IPS-11a (cell line): Measurements from ENCODE around the gene GMDS.

Experiments
- H3K4me3 ChIP-seq: one replicate; pipeline ENCODE4 v1.5.1; 2013; ENCODE audit warnings: low read depth, low read length, control low read depth

GMDS gene

DNA sequence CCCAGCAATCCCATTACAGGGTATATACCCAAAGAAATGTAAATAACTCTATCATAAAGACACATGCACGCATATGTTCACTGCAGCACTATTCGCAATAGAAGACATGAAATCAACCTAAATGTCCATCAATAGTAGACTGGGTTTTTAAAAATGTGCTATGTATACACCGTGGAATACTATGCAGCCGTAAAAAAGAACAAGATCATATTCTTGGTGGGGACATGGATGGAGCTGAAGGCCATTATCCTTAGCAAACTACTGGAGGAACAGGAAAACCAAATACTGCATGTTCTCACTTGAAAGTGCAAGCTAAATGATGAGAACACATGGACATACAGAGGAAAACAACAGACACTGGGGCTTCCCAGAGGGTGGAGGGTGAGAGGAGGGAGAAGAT, 201.2 kb downstream of the GMDS start:
- no peak overlapping the region for H3K4me3 ChIP-seq

DNA sequence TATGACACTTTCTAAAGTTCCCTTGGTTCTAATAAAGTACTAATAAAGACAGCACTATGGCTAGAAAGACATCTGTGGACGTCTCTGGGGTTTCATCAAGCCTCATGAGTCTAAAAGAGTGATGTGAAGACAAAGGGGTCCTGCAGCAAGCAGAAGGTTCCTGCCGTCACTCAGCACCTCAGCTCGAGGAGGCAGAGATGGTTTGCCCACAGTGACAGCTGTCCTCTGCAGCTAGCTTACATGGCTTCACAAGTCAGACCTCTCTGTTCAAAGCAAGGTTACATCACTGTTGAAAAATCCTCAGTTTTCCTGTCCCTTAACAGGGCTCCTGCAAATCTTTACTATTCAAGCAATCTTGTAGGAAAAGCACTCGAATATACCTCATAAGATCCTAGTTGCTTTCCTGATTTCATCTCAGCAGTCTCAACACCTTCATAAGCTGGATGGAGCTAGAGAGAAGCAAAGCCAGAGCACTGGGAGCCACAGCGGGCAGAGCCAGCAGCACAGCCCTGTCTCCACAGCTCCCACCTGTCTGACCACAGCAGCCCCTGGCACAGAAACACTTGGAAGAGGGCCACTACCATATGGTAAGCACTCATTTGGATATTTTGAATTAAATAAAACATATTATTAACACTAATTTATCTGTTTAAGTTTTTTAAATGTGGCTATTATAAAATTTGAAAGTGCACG, 202.3 kb downstream of the GMDS start:
- no peak overlapping the region for H3K4me3 ChIP-seq

DNA sequence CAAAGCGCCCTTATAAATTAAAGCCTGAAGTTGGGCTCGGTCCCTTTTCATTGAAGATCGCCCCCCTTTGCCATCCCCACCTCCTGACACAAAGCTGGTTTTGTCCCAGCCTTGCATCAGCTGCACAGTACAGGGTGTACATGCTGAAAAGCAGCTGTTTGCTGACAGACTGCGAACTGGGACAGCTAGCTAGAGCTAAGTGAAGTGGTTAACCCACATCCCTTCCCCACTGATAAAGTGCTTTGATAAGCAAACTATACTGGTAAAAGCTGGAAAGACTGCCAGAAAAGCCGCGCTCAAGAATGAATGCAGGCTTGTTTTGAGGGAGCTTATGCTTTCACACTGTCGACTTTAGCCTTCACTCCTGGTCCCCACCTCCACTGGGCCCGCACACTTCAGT, 207.3 kb downstream of the GMDS start:
- no peak overlapping the region for H3K4me3 ChIP-seq

DNA sequence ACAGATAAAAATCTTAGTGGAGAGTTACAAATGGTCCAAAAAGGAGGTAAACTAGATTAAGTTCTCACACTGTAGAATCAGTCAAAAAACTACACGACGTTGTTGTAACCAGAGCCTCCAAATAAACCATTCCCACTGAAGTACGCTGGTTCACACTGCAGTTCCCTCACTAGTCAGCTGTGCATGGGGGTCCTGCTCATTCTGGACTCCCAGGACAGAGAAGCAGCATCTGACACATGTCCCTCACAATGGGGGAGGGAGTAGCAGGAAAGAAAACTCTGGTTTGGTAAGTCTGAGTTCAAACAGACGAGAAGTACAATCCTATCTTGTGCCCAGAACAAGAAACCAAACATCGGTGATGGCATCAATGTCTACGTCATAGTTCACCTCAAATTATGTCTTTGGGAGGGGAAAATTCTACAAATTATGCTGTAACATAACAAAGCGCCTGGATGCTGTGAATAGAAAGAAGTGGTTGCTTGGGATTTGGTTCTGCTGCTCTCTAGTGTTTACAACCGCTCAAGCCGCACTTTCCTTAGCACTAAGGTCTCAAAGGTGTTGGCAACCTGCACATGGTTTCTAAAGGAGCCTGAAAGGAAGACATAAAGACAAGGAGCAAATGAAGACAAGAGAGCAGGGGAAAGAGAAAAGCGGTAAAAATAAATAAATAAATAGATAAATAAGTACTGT, 208.0 kb downstream of the GMDS start:
- no peak overlapping the region for H3K4me3 ChIP-seq

DNA sequence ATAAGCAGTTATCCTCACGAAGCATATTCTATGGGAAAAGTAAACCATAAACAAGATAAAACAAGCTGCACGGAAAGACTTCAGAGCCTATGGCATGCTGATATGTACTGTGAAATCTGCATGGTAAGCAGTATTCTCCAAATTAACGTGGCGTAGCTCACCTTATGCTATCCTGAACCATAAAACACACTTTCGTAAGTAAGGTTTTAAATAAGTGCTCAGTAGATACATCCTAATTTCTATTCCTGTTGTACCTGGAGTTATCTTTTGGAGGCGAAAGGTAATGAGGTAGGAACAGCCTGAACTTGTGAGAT, 208.7 kb downstream of the GMDS start:
- H3K4me3 ChIP-seq: no peak overlapping the region

DNA sequence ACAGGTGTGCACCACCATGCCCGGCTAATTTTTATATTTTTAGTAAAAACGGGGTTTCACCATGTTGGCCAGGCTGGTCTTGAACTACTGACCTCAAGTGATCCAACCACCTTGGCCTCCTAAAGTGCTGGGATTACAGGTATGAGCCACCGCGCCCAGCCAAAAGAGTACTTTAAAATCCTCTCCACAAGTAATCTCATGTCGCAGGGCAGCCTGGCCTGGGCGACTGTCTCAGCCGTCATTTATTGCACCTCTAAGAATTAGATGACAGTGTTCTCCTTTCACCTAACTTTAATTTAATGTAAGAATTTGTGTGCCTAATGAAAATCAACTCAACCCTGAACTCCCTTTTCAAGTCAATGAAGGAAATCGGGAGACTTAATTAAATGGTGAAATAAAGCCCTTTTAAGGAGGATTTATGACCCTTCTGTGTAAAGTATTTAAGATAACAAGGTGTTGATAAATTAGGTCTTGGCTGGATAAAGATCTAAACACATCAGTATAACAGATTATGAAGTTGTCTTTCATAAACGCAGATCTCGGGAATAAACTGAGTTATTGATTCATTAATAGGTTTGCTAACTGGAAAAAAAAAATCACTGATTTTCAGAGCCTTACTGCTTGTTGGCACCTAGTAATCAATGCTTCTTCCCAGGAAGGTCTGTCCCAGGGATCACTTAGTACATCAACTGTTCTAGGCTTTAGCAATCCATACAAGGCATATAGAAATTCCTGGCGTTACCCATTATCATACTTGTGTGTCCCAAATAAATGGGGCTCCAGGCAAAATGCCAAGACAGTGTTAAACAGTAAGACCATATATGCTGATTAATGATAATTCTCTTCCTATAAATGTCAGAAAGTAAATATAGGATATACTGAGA, 209.3 kb downstream of the GMDS start:
- no peak overlapping the region for H3K4me3 ChIP-seq

DNA sequence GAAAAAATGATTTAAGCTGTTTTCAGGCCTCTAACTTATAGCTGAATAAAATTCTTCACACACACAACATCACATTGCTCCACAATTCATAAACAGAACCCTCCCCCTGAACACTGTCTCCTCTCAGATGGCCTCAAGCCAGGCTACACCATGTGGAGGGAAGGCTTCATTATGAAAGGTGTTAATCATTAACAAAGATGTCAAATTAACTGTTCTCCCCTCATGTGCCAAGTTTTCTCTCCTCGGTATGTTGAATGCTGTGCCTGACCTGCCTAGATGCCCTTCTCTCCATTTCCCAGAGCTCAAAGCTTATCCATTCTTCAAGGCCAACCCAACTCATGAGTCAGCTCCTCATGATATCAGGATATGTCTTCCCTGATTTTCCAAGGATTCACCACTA, 210.4 kb downstream of the GMDS start:
- H3K4me3 ChIP-seq: no peak overlapping the region

DNA sequence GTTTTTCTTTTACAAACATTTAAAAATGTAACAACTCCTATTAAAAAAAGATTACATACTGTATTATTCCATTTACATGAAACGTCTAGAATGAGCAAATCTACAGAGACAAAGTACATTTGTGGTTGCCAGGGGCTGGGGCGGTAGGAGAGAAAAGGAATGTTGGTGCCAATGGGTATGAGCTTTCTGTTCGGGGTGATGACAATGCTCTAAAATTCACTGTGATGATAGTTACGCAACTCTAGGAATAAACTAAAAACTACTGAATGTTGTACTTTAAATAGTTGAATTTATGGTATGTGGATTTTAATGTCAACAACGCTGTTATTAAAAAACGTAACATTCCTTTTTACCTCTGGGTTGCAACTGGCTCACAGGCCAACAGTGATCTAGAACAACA, 211.1 kb downstream of the GMDS start:
- H3K4me3 ChIP-seq: no peak overlapping the region

DNA sequence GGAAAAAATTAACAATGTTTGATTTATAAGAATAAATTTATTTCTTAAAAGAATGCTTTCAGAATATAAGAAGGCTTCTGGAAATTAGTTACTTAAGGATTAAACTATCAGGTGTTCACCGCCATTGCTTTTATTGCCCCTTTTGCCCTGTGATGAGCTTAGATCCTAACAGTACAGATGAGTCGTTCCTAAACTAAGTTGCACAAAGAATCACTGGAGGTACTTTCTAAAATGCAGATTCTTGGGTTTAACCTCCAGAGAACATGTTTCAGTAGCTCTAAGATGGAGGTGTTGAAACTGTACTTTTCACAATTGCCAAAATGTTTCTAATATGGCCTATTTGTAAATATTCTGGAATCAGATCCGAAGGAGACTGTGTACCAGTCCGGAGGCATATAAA, 211.9 kb downstream of the GMDS start:
- no peak overlapping the region for H3K4me3 ChIP-seq

DNA sequence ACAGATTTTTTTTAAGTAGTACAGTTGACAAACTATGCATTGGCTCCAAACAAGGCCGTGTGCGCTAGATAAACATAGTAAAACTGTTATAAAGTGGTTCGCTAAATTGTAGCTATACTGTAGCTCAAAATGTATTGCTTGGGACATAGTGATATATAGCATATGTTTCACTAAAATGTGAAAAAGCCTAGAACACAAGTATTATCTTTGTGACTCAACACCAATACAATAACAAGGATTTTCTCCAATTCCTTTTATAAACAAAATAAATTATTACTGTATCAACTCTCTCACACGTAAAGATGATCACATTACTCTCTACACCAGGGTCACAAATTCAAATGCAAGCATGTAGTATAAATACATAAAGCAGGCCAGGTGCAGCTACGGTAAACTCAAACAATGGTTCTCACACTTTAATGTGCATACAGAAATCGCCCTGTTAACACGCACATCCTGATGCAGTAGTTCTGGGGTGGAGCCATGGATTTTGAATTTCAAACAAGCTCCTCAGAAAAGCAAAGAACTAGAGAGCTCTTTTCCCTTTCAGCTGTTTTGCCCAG, 214.6 kb downstream of the GMDS start:
- H3K4me3 ChIP-seq: no peak overlapping the region

DNA sequence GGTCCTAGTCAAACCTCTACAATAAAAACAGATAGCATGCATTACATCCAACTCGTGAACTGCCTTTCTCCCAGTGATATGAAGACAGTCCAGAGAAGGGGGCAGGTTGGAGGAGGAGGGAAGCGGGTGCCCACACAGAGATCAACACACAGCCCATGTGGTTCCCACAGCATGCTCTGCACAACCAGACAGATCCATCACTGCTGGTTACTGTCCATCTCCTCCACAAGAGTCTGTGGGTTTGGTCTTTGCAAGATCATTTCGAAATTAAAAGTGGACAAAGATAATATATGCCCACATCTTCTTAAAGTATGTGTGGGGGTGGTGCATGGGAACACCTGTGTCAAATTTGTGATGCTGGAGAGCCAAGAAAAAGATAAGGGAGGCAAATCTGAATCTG, 215.5 kb downstream of the GMDS start:
- no peak overlapping the region for H3K4me3 ChIP-seq

DNA sequence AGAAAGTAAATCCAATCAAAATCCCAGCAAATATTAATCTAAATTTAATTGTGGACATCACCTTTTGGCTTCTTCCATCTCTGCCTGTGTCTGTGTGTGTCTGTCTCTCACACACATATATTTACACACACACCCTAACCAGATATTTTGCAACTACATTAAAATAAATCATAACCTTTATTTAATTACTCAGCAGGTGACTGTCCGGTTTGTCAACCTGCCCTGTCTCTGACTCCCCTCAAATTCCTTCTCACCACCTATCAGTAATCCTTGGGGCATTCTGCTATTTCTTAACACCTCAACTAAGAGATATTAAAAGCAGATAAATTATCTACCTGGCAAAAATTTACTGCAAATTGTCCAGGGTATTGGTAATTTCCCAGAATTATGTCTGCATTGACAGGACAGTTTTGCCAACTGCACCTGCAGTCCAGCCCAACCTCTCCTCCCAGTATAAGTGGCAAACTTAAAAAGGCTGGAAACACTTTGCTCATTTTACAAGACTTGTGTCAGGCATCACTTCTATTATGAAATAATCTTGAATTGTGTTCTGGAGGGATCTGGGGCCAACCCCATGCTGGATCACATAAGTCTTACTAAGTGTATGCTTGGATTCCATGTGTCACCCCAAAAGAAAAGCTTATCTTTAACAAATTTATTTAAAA, 216.1 kb downstream of the GMDS start:
- H3K4me3 ChIP-seq: no peak overlapping the region

DNA sequence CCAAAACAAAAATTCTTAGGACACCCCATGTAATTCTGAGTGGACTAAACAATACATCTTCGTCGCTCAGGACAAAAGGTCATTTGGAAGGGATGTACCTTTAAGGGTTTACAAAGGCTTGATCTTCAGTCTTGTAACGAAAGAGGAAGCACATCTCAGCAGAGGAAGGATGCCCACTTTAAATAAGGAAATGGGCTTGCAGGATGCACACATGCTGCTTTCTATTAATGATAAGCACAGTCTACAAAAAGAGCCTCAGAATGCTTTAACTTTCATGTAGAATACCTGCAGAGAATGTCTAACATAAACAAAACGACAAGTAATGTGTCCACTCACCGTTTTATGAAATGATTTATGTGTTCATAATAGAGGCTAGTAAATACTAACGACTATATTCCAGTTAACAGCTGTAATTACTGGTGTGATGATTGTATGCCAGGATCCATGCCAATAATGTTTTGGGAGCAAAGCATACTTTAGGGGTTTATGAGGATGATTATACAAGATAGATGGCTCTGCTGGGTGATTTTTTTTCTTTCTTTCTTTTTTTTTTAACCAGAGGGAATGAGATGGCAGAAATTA, 216.9 kb downstream of the GMDS start:
- no peak overlapping the region for H3K4me3 ChIP-seq

DNA sequence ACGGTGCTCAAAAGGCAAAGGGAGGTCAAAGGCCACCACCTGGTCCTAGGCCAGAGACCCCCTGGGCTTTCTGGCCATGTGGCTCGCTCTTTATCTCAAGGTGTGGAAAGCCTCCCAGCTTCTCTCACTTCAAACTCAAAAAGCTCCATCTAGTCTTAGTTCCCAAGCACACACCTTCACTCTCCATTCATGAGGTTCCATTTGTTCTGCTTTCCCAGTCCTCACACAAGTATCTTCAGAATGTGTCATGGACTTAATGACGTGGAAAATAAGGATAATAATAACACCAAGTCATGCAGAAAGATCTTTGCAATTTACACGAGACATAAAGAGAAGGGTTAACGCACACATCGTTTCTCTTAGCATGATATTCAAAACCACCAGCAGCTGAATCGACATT, 219.3 kb downstream of the GMDS start:
- no peak overlapping the region for H3K4me3 ChIP-seq

DNA sequence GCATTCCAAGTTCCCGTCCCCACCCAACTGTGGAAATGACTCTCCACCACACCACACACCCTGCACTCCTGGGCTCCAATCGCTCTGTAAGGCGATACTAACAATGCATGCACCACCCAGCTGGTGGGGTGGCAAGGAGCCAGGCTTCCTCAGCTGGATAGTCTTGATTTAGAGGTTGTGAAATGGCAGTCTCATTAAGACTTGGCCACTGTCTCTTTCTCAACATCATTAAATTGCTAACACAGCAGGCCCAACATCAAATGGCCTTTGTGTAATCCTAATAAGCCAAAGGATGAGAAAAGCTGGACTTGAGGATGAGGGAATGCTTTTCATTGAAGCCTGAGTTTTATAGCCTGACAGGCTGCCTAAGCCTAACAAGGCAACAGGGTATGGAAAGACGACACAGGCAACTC, 223.7 kb downstream of the GMDS start:
- no peak overlapping the region for H3K4me3 ChIP-seq

DNA sequence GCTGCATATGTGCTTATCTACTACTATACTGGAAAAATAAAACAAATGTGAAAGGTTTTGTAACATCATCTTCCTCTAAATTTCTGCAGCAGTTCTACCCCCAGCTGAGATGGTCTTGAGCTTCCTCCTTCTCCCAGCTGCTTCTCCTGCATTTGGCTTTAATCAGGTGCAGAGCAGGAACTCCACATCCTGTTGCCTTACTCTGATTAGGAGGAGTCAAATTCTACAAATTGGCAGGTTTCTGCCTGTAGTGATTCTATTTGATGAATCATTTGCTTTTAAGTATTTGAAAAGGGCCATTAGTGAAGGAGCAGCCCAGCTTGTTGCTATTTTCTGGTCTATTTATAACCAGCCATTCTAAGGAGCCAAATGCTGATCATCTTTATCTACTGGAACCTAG, 224.5 kb downstream of the GMDS start:
- H3K4me3 ChIP-seq: no peak overlapping the region

DNA sequence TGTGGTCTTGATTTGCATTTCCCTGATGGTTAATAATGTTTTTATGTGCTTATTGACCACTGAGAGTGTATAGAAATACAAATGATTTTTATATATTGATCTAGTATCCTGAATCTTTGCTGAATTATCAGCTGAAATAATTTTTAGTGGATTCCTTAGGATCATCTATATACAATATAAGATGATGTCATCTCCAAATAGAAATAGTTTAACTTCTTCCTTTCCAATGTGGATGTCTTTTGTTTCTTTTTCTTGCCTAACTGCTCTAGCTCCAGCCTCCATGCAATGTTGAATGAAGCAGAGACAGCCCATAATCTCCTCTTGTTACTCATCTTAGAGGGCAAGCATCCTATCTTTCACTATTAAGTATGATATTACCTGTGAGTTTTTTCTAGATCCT, 226.4 kb downstream of the GMDS start:
- H3K4me3 ChIP-seq: no peak overlapping the region

DNA sequence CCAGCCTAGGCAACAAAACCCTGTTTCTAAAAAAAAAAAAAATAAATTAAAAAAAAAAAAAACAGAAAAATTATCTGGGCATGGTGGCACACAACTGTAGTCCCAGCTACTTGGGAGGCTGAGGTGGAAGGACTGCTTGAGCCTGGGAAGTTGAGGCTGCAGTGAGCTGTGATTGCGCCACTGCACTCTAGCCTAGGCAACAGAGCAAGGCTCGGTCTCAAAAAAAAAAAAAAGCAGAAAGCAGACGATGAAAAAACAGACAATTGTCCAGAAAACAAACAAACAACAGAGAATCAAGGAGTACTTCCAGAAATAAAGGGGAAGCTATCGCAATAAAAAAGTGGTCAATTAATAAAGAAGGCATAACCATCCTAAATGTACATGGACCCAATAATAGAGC, 229.4 kb downstream of the GMDS start:
- H3K4me3 ChIP-seq: no peak overlapping the region

DNA sequence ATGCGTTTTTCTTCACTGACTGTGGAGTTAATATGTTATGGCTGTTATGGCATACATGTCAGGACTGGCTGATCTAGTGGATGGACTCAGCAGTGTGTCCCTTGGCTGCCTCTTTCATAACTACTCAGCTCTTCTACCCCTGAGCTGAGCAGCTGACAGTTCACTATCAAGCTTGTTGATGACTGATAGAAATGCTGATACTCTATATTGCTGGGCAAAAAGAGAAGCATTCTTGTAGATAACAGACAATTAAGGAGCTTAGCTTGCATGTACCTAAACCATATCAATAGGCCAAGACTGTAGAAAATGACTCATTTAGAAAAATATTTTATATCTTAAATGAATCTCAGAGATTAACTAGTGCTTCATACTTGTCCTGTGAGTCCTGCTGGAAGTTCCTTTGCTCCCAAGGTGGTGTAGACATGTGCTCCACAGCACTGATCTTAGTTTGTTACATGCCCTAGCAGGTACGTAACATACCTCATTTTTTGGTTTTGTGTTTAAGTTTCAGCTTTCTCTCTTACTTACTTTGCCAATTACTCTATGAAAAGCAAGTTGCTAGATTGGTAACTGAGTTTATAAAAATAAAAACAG, 236.9 kb downstream of the GMDS start:
- no peak overlapping the region for H3K4me3 ChIP-seq

DNA sequence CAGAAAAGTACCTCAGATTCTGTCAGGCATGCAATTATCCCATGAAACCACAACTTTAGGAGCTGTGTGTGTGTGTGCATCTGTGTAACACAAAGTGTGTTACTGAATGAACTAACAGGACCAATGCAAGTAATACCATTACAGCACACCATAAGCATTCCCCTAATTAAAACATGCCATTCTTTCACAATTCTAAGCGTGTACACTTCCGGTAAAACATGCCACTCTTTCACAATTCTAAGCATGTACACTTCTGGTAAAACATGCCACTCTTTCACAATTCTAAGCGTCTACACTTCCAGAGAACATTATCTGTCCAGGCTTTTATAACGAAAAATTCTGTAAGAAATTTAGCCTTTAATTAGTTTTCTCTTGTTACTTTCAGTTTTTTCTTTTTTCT, 238.2 kb downstream of the GMDS start:
- H3K4me3 ChIP-seq: no peak overlapping the region

DNA sequence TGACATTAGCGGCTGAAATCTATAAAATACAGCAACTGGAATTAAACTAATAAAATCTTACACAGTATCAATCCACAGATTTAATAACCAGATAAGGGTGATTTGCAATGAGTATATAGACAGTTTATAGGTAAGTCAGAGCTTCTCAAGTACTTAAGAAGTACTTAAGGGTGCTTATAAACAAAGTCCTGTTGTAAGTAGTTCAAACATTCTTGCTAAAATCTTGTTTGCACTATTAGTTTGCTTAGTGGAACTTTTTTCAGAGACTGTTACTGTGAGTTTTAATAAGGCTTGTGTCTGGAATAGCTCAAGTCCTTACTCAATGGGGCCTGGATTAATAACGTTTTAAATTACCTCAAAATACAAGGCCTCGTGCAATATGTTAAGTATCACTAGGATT, 240.5 kb downstream of the GMDS start:
- H3K4me3 ChIP-seq: no peak overlapping the region
